GM12878 (cell line): ENCODE measurements around the gene VWA8. TPM values are rescaled to one million over a fixed set of nuclear protein-coding genes. Genes with fewer than 3 reads are reported as not detected.

Experiments
- ATAC-seq: fragments of 200-7000 bp; cut with Tn5 transposase; 3 replicates; pipeline ENCODE4 v1.9.1; 2020; ENCODE audit warnings: mild to moderate bottlenecking, moderate library complexity
- BruUV-seq: library from RNA; stranded (reverse); fragments of 400-500 nt; replicated peaks from 2 replicates; lab custom pipeline; 2021; lab: Mats Ljungman, UMichigan
- CTCF ChIA-PET: fragments of 300-600 bp; sonication (Branson Sonifier 250); formaldehyde crosslinking; extraction: SDS; loops from one replicate; lab custom pipeline; 2021; ENCODE audit warnings: inconsistent platforms; lab: Yijun Ruan, JAX
- POLR2A ChIA-PET: fragments of 350-600 bp; formaldehyde crosslinking; extraction: SDS; loops from one replicate; lab custom pipeline; 2021; ENCODE audit warnings: inconsistent platforms; lab: Charles Lee
- RAD21 ChIA-PET: fragments of 300-600 bp; sonication (Branson Sonifier 250); formaldehyde crosslinking; loops from one replicate; lab custom pipeline; 2023; ENCODE audit warnings: antibody characterized with exemption; ENCODE audit not compliant: unreplicated experiment; lab: Charles Lee
- SMC1A ChIA-PET: fragments of 300-600 bp; sonication (Branson Sonifier 250); formaldehyde crosslinking; loops from one replicate; lab custom pipeline; 2023; ENCODE audit not compliant: unreplicated experiment, uncharacterized antibody; lab: Charles Lee
- DNase-seq: peaks from one replicate; pipeline ENCODE4 v3.0.0-alpha.2; 2011; ENCODE audit warnings: low read depth, low spot score
- FAIRE-seq: peaks from 3 replicates; lab custom pipeline; 2011; peaks lifted over from hg19 to GRCh38; lab: Jason Lieb, UNC
- H2AFZ ChIP-seq: 2 replicates; pipeline ENCODE4 v1.6.0; 2011; ENCODE audit warnings: low read depth, low read length, control low read depth; ENCODE audit not compliant: control insufficient read depth
- H3K27ac ChIP-seq: 2 replicates; pipeline ENCODE4 v1.5.1; 2011; ENCODE audit warnings: control low read depth; ENCODE audit not compliant: control insufficient read depth, insufficient read depth
- H3K27me3 ChIP-seq, 2 experiments: replicated peaks in 1 of 2; 2 replicates each; pipeline versions ENCODE4 v1.6.0 to v1.6.1; 2011; ENCODE audit warnings: low read length in 1 of 2; ENCODE audit not compliant: control insufficient read depth in 2 of 2, insufficient read depth in 2 of 2
- H3K36me3 ChIP-seq, 2 experiments: 2 replicates each; pipeline ENCODE4 v1.5.1; 2011; ENCODE audit warnings: low read length in 1 of 2; ENCODE audit not compliant: control insufficient read depth in 2 of 2, insufficient read depth in 2 of 2
- H3K4me1 ChIP-seq: 2 replicates; pipeline ENCODE4 v1.6.1; 2011; ENCODE audit warnings: mild to moderate bottlenecking, low read length, moderate library complexity, mixed read lengths; ENCODE audit not compliant: control insufficient read depth, insufficient read depth
- H3K4me2 ChIP-seq: 2 replicates; pipeline ENCODE4 v1.6.0; 2011; ENCODE audit warnings: control low read depth; ENCODE audit not compliant: control insufficient read depth, insufficient read depth
- H3K4me3 ChIP-seq: fragments of 200-600 bp; sonication (generic); 2 replicates; pipeline ENCODE4 v1.5.1; 2016
- H3K79me2 ChIP-seq: 2 replicates; pipeline ENCODE4 v1.6.0; 2011; ENCODE audit warnings: low read length; ENCODE audit not compliant: control insufficient read depth, insufficient read depth
- H3K9ac ChIP-seq: 2 replicates; pipeline ENCODE4 v1.8.0; 2011; ENCODE audit warnings: low read length, control low read depth, mixed read lengths; ENCODE audit not compliant: control insufficient read depth, insufficient read depth
- H3K9me3 ChIP-seq: replicated peaks from 3 replicates; pipeline ENCODE4 v1.5.1; 2011; ENCODE audit warnings: mild to moderate bottlenecking, low read length; ENCODE audit not compliant: control insufficient read depth, insufficient read depth
- H4K20me1 ChIP-seq: 2 replicates; pipeline ENCODE4 v1.6.0; 2011; ENCODE audit not compliant: control insufficient read depth, insufficient read depth
- BACH1 ChIP-seq: fragments of 450-650 bp; IDR thresholded peaks from 2 replicates; pipeline ENCODE4 v1.6.1; 2017; ENCODE audit warnings: mild to moderate bottlenecking, borderline replicate concordance
- CREM ChIP-seq: IDR thresholded peaks from 2 replicates; pipeline ENCODE4 v1.6.1; 2014; ENCODE audit warnings: antibody characterized with exemption, low read depth
- HDAC2 ChIP-seq: fragments of 200-600 bp; sonication (generic); IDR thresholded peaks from 2 replicates; pipeline ENCODE4 v1.6.1; 2017
- IKZF1 ChIP-seq: fragments of 450-650 bp; conservative IDR thresholded peaks from 2 replicates; pipeline ENCODE4 v1.6.1; 2017; ENCODE audit warnings: antibody characterized with exemption, mild to moderate bottlenecking
- IKZF2 ChIP-seq, 2 experiments: fragments of 450-650 bp; IDR thresholded peaks; 2 replicates each; pipeline ENCODE4 v1.6.1; 2017; ENCODE audit warnings: mild to moderate bottlenecking in 2 of 2, moderate library complexity in 2 of 2
- JUND ChIP-seq: IDR thresholded peaks from 2 replicates; pipeline ENCODE4 v1.6.1; 2012; ENCODE audit warnings: low read depth, mild to moderate bottlenecking, low read length, improper control_type of control experiment, moderate library complexity
- KAT2A ChIP-seq: conservative IDR thresholded peaks from 2 replicates; pipeline ENCODE4 v1.6.1; 2011; ENCODE audit warnings: low read depth, low read length; ENCODE audit not compliant: control insufficient read depth
- KLF5 ChIP-seq: fragments of 450-650 bp; IDR thresholded peaks from 2 replicates; pipeline ENCODE4 v1.6.1; 2014; ENCODE audit warnings: mild to moderate bottlenecking; ENCODE audit not compliant: partially characterized antibody
- MLLT1 ChIP-seq: fragments of 450-650 bp; IDR thresholded peaks from 2 replicates; pipeline ENCODE4 v1.6.1; 2016; ENCODE audit warnings: mild to moderate bottlenecking
- MXI1 ChIP-seq: fragments of 150-350 bp; IDR thresholded peaks from 2 replicates; pipeline ENCODE4 v1.6.1; 2011; ENCODE audit warnings: low read depth, mild to moderate bottlenecking, inconsistent platforms, low read length, improper control_type of control experiment
- NFYA ChIP-seq: IDR thresholded peaks from 2 replicates; pipeline ENCODE4 v1.6.1; 2011; ENCODE audit warnings: low read depth, mild to moderate bottlenecking, low read length, improper control_type of control experiment, borderline replicate concordance
- PAX5 ChIP-seq: IDR thresholded peaks from 2 replicates; pipeline ENCODE4 v1.6.1; 2011; ENCODE audit warnings: low read depth, low read length, borderline replicate concordance
- RAD21 ChIP-seq: IDR thresholded peaks from 2 replicates; pipeline ENCODE4 v1.6.1; 2011; ENCODE audit warnings: mild to moderate bottlenecking, low read depth, low read length, moderate library complexity; ENCODE audit not compliant: insufficient read depth
- RELA ChIP-seq: fragments of 450-650 bp; IDR thresholded peaks from 2 replicates; pipeline ENCODE4 v1.8.0; 2014; ENCODE audit warnings: borderline replicate concordance; ENCODE audit not compliant: partially characterized antibody
- SREBF2 ChIP-seq: IDR thresholded peaks from 2 replicates; pipeline ENCODE4 v1.6.1; 2012; ENCODE audit warnings: mild to moderate bottlenecking, low read length
- TARDBP ChIP-seq: IDR thresholded peaks from 2 replicates; pipeline ENCODE4 v1.6.1; 2016; ENCODE audit warnings: borderline replicate concordance
- TCF7 ChIP-seq: IDR thresholded peaks from 2 replicates; pipeline ENCODE4 v1.6.1; 2014; ENCODE audit warnings: antibody characterized with exemption, borderline replicate concordance
- YBX1 ChIP-seq: fragments of 450-650 bp; IDR thresholded peaks from 2 replicates; pipeline ENCODE4 v1.6.1; 2016; ENCODE audit warnings: antibody characterized with exemption
- ZBED1 ChIP-seq: IDR thresholded peaks from 2 replicates; pipeline ENCODE4 v1.6.1; 2016; ENCODE audit warnings: borderline replicate concordance
- ZNF622 ChIP-seq: fragments of 450-650 bp; IDR thresholded peaks from 2 replicates; pipeline ENCODE4 v1.6.1; 2017; ENCODE audit warnings: mild to moderate bottlenecking, inconsistent platforms
- WGBS: methylation state at CpG from one replicate; pipeline ENCODE4 v1.1.6; 2016; ENCODE audit warnings: low lambda C conversion rate; ENCODE audit not compliant: insufficient replicate concordance, insufficient coverage; ENCODE audit errors: missing lambda C conversion rate; 5-methylcytosine and 5-hydroxymethylcytosine counted together
- in situ Hi-C: fragments of 300-500 bp; cut with MboI; formaldehyde crosslinking; loops from 9 replicates; pipeline ENCODE4 v1.14.3; 2018; ENCODE audit warnings: mixed read lengths
- intact Hi-C: fragments of 100-400 bp; cut with micrococcal nuclease; formaldehyde crosslinking; loops from one replicate; pipeline ENCODE4 v1.14.2; 2022; ENCODE audit not compliant: unreplicated experiment
- polyA plus RNA-seq, 11 experiments: library from polyadenylated mRNA; depleted of rRNA in 4 of 11; unstranded in 6 of 11; stranded (reverse) in 5 of 11; fragments of >200 nt; fragmentation: Nextera tagmentation in 4 of 11; fragmentation: Illumina TruSeq in 1 of 11; extraction: Ambion mirVana in 4 of 11; extraction: Trizol in 1 of 11; gene quantifications; 1 replicate in 1 of 11; 2 replicates in 10 of 11; pipeline versions ENCODE4 v1.2.1 to v1.2.3, GENCODE V29; 2011 to 2016; ENCODE audit warnings: inconsistent platforms in 2 of 11, missing spikeins in 2 of 11, low read depth in 1 of 11
- total RNA-seq, 4 experiments: library from RNA; depleted of rRNA in 3 of 4; stranded (reverse); fragments of >200 nt in 3 of 4; fragmentation: Illumina TruSeq in 1 of 4; extraction: Trizol in 1 of 4; gene quantifications; 2 replicates each; pipeline versions ENCODE4 v1.2.1 to v1.2.3, GENCODE V29; 2013 to 2021

Gene VWA8
- total and polyA plus RNA-seq, 10 of the 15 experiments (the other 5 are each of a cell fraction or from before 2014, with no cell fraction given): 3.0 to 21.8 (median 13.5) TPM

GRCh38 chr13:41823476-41823875, 137.4 kb downstream of the VWA8 start:
- WGBS: 96% methylated on average over 4 of the region's 4 CpGs
- BruUV-seq: no TSS peak
- no peak for DNase-seq
- H3K4me1 ChIP-seq: no peaks in the 10 kb centered on the region
- 0 out of 4 replicates have a peak, but pooled peaks cover 0 to 5% of the 10 kb centered on the region in 2 experiments for H3K36me3 ChIP-seq
- no peaks in the 10 kb centered on the region for H3K9me3 ChIP-seq
- SMC1A ChIA-PET: interaction anchor here (0.9 to 1.8 kb wide), 3 partner anchors 9 to 10 kb away, joined by 4 to 9 read pairs (median 4); no protein-coding TSS in a partner anchor
- in situ Hi-C loops: no loop called here
- RAD21 ChIA-PET: interaction anchor here (0.6 kb wide), 1 partner anchor 56 kb away, joined by 3 read pairs; no protein-coding TSS in a partner anchor
- H4K20me1 ChIP-seq: no peaks in the 10 kb centered on the region
- no peak for TF ChIP-seq KAT2A
- TF ChIP-seq NFYA: no peak
- no peak for TF ChIP-seq HDAC2
- no peak for TF ChIP-seq RAD21
- no peak for TF ChIP-seq JUND
- TF ChIP-seq TARDBP: no peak
- TF ChIP-seq TCF7: no peak
- TF ChIP-seq SREBF2: no peak
- no peak for TF ChIP-seq YBX1
- TF ChIP-seq CREM: no peak
- TF ChIP-seq ZBED1: no peak
- no peak for TF ChIP-seq MLLT1
- no peak for TF ChIP-seq IKZF1
- TF ChIP-seq MXI1: no peak
- no peak for TF ChIP-seq PAX5
- no peak for TF ChIP-seq ZNF622
- TF ChIP-seq RELA: no peak
- no peak for TF ChIP-seq KLF5
- no peak for TF ChIP-seq IKZF2 (IDR thresholded peaks at IDR 0.05)
- TF ChIP-seq BACH1: no peak
- TF ChIP-seq, all 136 proteins: peak for 0
- CTCF ChIA-PET: interaction anchor here (1.2 kb wide), 2 partner anchors 8 to 10 kb away, joined by 3 read pairs; no protein-coding TSS in a partner anchor
- intact Hi-C loops: no loop called here
- Histone ChIP-seq H3K4me2 (no peak overlapping the region), H3K9ac (no peak overlapping the region), H3K4me3 (no peak overlapping the region), H3K27ac (no peak overlapping the region), H3K79me2 (no peaks in the 10 kb centered on the region), H3K27me3 (no peaks in the 10 kb centered on the region), H2AFZ (no peak overlapping the region)
- POLR2A ChIA-PET: no interaction called here
- FAIRE-seq (no peak), ATAC-seq (no peak)
